ENCODE data around the gene SCAF8. TPM values are rescaled to one million over a fixed set of nuclear protein-coding genes. Genes with fewer than 3 reads are reported as not detected.
"Not testable (repeated sequence)": the region's sequence is repeated elsewhere in the genome, so short reads cannot be mapped to it uniquely, and the experiment has no call there.

The SCAF8 gene
- total and polyA plus RNA-seq, 10 donors: 10.5 to 60.7 (median 52.2) TPM

GRCh38 chr6:154773610-154774089 lies 40.4 kb downstream of the SCAF8 start:
- no peak overlapping the region for H3K4me3 ChIP-seq
- H3K27ac ChIP-seq: peak overlapping the region in 2 of 8 donors; percentile 0 to 1
- H3K36me3 ChIP-seq: peaks cover 0 to 32% (median 4%) of the 10 kb centered on the region in 6 donors
- WGBS, 5 donors: 62 to 82% (median 69%) methylated on average over 4 of the region's 4 CpGs
- TF ChIP-seq CTCF (IDR thresholded peaks at IDR 0.05 in 8 of 11, conservative IDR thresholded peaks at IDR 0.05 in 3 of 11) (no peak), POLR2A (IDR thresholded peaks at IDR 0.05) (no peak), POLR2AphosphoS5 (IDR thresholded peaks at IDR 0.05) (no peak)
- no peaks in the 10 kb centered on the region for H3K27me3 ChIP-seq (replicated peaks in 1 of 7)
- H3K9me3 ChIP-seq: no peaks in the 10 kb centered on the region
- intact Hi-C loops (cut with DNase I; ENCODE audit: low total_unique reads): no loop called here
- no peak for DNase-seq
- H3K4me1 ChIP-seq: peaks cover 0 to 42% (median 14%) of the 10 kb centered on the region in 6 donors

- H3K27ac ChIP-seq; H3K27me3 ChIP-seq (replicated peaks in 1 of 7); DNase-seq; H3K4me3 ChIP-seq; intact Hi-C loops (cut with DNase I; ENCODE audit: low total_unique reads); H3K9me3 ChIP-seq: not testable (repeated sequence)
- peaks cover 0 to 79% (median 7%) of the 10 kb centered on the region in 6 donors for H3K36me3 ChIP-seq
- WGBS, 5 donors: 94 to 97% (median 96%) methylated on average over 5 of the region's 5 CpGs
- H3K4me1 ChIP-seq: peaks cover 0 to 17% (median under 1%) of the 10 kb centered on the region in 6 donors
Measured at GRCh38 chr6:154779157-154779556, 45.9 kb downstream of the SCAF8 start.

GRCh38 chr6:154782193-154782592 lies 49.0 kb downstream of the SCAF8 start:
- DNase-seq: no peak
- Histone ChIP-seq H3K27me3 (replicated peaks in 1 of 7) (no peaks in the 10 kb centered on the region), H3K4me3 (no peak overlapping the region), H3K27ac (no peak overlapping the region), H3K9me3 (no peaks in the 10 kb centered on the region), H3K4me1 (peaks cover 0 to 15% (median 0%) of the 10 kb centered on the region in 6 donors), H3K36me3 (peaks cover 0 to 78% (median 5%) of the 10 kb centered on the region in 6 donors)
- 83 to 91% (median 85%) methylated on average over 4 of the region's 4 CpGs for WGBS, 5 donors
- intact Hi-C loops (cut with DNase I; ENCODE audit: low total_unique reads): no loop called here
- TF ChIP-seq POLR2A (IDR thresholded peaks at IDR 0.05): no peak
- TF ChIP-seq CTCF (IDR thresholded peaks at IDR 0.05 in 8 of 11, conservative IDR thresholded peaks at IDR 0.05 in 3 of 11): no peak
- peak in 1 of 3 donors; percentile 30 for TF ChIP-seq POLR2AphosphoS5 (IDR thresholded peaks at IDR 0.05)

- H3K9me3 ChIP-seq: no peaks in the 10 kb centered on the region
- no peak overlapping the region for H3K27ac ChIP-seq
- H3K4me3 ChIP-seq: no peak overlapping the region
- peaks cover 0 to 78% (median 10%) of the 10 kb centered on the region in 6 donors for H3K36me3 ChIP-seq
- TF ChIP-seq POLR2AphosphoS5 (IDR thresholded peaks at IDR 0.05): no peak
- TF ChIP-seq CTCF (IDR thresholded peaks at IDR 0.05 in 8 of 11, conservative IDR thresholded peaks at IDR 0.05 in 3 of 11): no peak
- TF ChIP-seq POLR2A (IDR thresholded peaks at IDR 0.05): no peak
- no peak for DNase-seq
- no peaks in the 10 kb centered on the region for H3K27me3 ChIP-seq (replicated peaks in 1 of 7)
- WGBS, 5 donors: 86 to 94% (median 90%) methylated on average over 2 of the region's 2 CpGs
- intact Hi-C loops (cut with DNase I; ENCODE audit: low total_unique reads): no loop called here
- H3K4me1 ChIP-seq: peaks cover 0 to 15% (median 0%) of the 10 kb centered on the region in 6 donors
Measured at GRCh38 chr6:154783229-154783628, 50.0 kb downstream of the SCAF8 start.

Data from spleen (tissue), 11 donors.